HEK293 (cell line): ENCODE data around the gene FYB1.

ENCODE experiments used
- GFI1B ChIP-seq: fragments of 450-650 bp; formaldehyde crosslinking; IDR thresholded peaks from 2 replicates; pipeline ENCODE4 v1.5.1; 2016; ENCODE audit warnings: missing biosample characterization, missing genetic modification characterization
- GLIS1 ChIP-seq: fragments of 450-650 bp; formaldehyde crosslinking; IDR thresholded peaks from 2 replicates; pipeline ENCODE4 v1.5.1; 2016; ENCODE audit warnings: missing biosample characterization, missing genetic modification characterization
- KLF16 ChIP-seq: fragments of 450-650 bp; formaldehyde crosslinking; IDR thresholded peaks from 2 replicates; pipeline ENCODE4 v1.5.1; 2017; ENCODE audit warnings: missing biosample characterization, missing genetic modification characterization
- KLF8 ChIP-seq: fragments of 450-650 bp; formaldehyde crosslinking; IDR thresholded peaks from 2 replicates; pipeline ENCODE4 v1.5.1; 2016; ENCODE audit warnings: missing biosample characterization, missing genetic modification characterization
- KLF9 ChIP-seq: fragments of 450-650 bp; formaldehyde crosslinking; IDR thresholded peaks from 2 replicates; pipeline ENCODE4 v1.5.1; 2016; ENCODE audit warnings: missing biosample characterization, missing genetic modification characterization, low read depth
- MZF1 ChIP-seq: fragments of 450-650 bp; formaldehyde crosslinking; IDR thresholded peaks from 2 replicates; pipeline ENCODE4 v1.5.1; 2017; ENCODE audit warnings: missing biosample characterization, missing genetic modification characterization, borderline replicate concordance
- YY2 ChIP-seq: fragments of 450-650 bp; formaldehyde crosslinking; IDR thresholded peaks from 2 replicates; pipeline ENCODE4 v1.5.1; 2016; ENCODE audit warnings: missing biosample characterization, missing genetic modification characterization
- ZBTB48 ChIP-seq: fragments of 450-650 bp; formaldehyde crosslinking; IDR thresholded peaks from 2 replicates; pipeline ENCODE4 v1.5.1; 2016; ENCODE audit warnings: missing biosample characterization, missing genetic modification characterization
- ZNF121 ChIP-seq: fragments of 450-650 bp; formaldehyde crosslinking; IDR thresholded peaks from 2 replicates; pipeline ENCODE4 v1.5.1; 2016; ENCODE audit warnings: missing biosample characterization, missing genetic modification characterization
- ZNF174 ChIP-seq: fragments of 450-650 bp; formaldehyde crosslinking; IDR thresholded peaks from 2 replicates; pipeline ENCODE4 v1.5.0; 2017; ENCODE audit warnings: missing biosample characterization, mild to moderate bottlenecking, missing genetic modification characterization
- ZNF214 ChIP-seq: fragments of 450-650 bp; formaldehyde crosslinking; IDR thresholded peaks from 2 replicates; pipeline ENCODE4 v1.5.1; 2017; ENCODE audit warnings: missing biosample characterization, mild to moderate bottlenecking, missing genetic modification characterization, borderline replicate concordance
- ZNF223 ChIP-seq: fragments of 450-650 bp; formaldehyde crosslinking; IDR thresholded peaks from 2 replicates; pipeline ENCODE4 v1.5.1; 2016; ENCODE audit warnings: missing biosample characterization, missing genetic modification characterization
- ZNF335 ChIP-seq: fragments of 450-650 bp; formaldehyde crosslinking; conservative IDR thresholded peaks from 2 replicates; pipeline ENCODE4 v1.5.1; 2016; ENCODE audit warnings: missing biosample characterization, missing genetic modification characterization
- ZNF423 ChIP-seq: fragments of 450-650 bp; formaldehyde crosslinking; IDR thresholded peaks from 2 replicates; pipeline ENCODE4 v1.5.1; 2016; ENCODE audit warnings: missing biosample characterization, missing genetic modification characterization
- ZNF473 ChIP-seq: fragments of 450-650 bp; formaldehyde crosslinking; IDR thresholded peaks from 2 replicates; pipeline ENCODE4 v1.5.1; 2017; ENCODE audit warnings: missing biosample characterization, missing genetic modification characterization
- ZNF596 ChIP-seq: fragments of 450-650 bp; IDR thresholded peaks from 2 replicates; pipeline ENCODE4 v1.5.0; 2018; ENCODE audit warnings: missing biosample characterization, mild to moderate bottlenecking, missing genetic modification characterization, moderate library complexity
- ZNF610 ChIP-seq: fragments of 450-650 bp; formaldehyde crosslinking; IDR thresholded peaks from 2 replicates; pipeline ENCODE4 v1.5.1; 2016; ENCODE audit warnings: missing biosample characterization, missing genetic modification characterization, borderline replicate concordance
- ZNF677 ChIP-seq: fragments of 450-650 bp; IDR thresholded peaks from 2 replicates; pipeline ENCODE4 v1.5.0; 2018; ENCODE audit warnings: missing biosample characterization, mild to moderate bottlenecking, missing genetic modification characterization, moderate library complexity
- ZNF701 ChIP-seq: fragments of 450-650 bp; formaldehyde crosslinking; IDR thresholded peaks from 2 replicates; pipeline ENCODE4 v1.5.1; 2016; ENCODE audit warnings: missing biosample characterization, missing genetic modification characterization
- TF ChIP-seq, protein P1 (sequence below): fragments of 450-650 bp; formaldehyde crosslinking; IDR thresholded peaks from 2 replicates; pipeline ENCODE4 v1.5.1; 2016; ENCODE audit warnings: missing biosample characterization, missing genetic modification characterization
- TF ChIP-seq, protein P2 (sequence below): fragments of 450-650 bp; formaldehyde crosslinking; IDR thresholded peaks from 2 replicates; pipeline ENCODE4 v1.5.1; 2016; ENCODE audit warnings: missing biosample characterization, missing genetic modification characterization
- TF ChIP-seq, protein P3 (sequence below): fragments of 450-650 bp; formaldehyde crosslinking; IDR thresholded peaks from 2 replicates; pipeline ENCODE4 v1.5.1; 2016; ENCODE audit warnings: missing biosample characterization, missing genetic modification characterization
- TF ChIP-seq, protein P4 (sequence below): fragments of 450-650 bp; formaldehyde crosslinking; IDR thresholded peaks from 2 replicates; pipeline ENCODE4 v1.5.1; 2016; ENCODE audit warnings: missing biosample characterization, missing genetic modification characterization
- TF ChIP-seq, protein P5 (sequence below): fragments of 450-650 bp; formaldehyde crosslinking; IDR thresholded peaks from 2 replicates; pipeline ENCODE4 v1.5.1; 2016; ENCODE audit warnings: missing biosample characterization, missing genetic modification characterization
- TF ChIP-seq, protein P6 (sequence below): fragments of 450-650 bp; formaldehyde crosslinking; IDR thresholded peaks from 2 replicates; pipeline ENCODE4 v1.5.1; 2017; ENCODE audit warnings: missing biosample characterization, mild to moderate bottlenecking, missing genetic modification characterization, moderate library complexity

The FYB1 gene

DNA sequence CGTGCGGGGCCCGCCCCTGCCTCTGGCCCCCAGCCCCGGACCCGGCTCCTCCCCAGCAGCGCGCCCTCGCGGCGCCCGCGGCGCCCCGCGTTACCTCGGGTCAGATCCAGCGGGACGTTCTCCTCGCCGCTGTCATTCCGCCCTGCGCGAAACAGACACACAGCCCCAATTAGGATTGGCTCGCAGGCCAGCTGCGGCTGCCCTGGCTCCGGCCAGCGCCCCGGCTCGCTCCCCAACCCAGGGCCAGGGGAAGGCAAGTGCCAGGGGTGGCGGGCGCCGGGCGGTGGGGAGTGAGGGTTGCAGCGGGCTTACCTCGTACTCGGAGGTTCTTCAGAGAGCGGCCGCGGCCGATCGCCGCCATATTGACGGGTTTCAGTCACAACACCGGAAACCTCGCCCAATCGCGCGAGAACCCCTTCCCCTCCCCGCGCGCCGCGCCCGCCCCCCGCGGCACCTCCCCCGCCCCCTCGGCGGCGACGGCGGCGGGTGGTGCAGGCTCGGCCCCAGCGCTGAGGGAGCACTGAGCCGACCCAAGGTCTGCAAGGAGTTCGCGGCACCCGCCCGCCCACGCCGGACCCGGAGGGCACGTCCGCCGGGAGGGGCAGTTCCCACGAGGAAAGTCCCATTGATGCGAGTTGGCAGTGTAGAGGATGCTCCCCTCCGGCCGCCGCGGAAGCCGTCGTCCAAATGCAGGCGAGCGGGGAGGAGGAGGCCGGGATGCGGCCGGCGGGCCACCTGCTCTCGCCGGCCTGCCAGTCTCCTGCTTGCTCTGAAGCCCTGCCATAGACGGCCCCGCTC is 145.1 kb downstream of the FYB1 start, which contains the start of gene RICTOR (continued):
- TF ChIP-seq, protein P1, sequence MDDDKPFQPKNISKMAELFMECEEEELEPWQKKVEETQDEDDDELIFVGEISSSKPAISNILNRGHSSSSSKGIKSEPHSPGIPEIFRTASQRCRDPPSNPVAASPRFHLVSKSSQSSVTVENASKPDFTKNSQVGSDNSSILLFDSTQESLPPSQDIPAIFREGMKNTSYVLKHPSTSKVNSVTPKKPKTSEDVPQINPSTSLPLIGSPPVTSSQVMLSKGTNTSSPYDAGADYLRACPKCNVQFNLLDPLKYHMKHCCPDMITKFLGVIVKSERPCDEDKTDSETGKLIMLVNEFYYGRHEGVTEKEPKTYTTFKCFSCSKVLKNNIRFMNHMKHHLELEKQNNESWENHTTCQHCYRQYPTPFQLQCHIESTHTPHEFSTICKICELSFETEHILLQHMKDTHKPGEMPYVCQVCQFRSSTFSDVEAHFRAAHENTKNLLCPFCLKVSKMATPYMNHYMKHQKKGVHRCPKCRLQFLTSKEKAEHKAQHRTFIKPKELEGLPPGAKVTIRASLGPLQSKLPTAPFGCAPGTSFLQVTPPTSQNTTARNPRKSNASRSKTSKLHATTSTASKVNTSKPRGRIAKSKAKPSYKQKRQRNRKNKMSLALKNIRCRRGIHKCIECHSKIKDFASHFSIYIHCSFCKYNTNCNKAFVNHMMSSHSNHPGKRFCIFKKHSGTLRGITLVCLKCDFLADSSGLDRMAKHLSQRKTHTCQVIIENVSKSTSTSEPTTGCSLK (tag by site-specific recombination), result no peak
- TF ChIP-seq ZNF223, result peak; percentile 99
- TF ChIP-seq ZNF610 (tag by site-specific recombination), result 0 out of 2 replicates have a peak, but pooled peaks have one; percentile 51
- TF ChIP-seq YY2, result peak; percentile 58
- TF ChIP-seq, protein P2, sequence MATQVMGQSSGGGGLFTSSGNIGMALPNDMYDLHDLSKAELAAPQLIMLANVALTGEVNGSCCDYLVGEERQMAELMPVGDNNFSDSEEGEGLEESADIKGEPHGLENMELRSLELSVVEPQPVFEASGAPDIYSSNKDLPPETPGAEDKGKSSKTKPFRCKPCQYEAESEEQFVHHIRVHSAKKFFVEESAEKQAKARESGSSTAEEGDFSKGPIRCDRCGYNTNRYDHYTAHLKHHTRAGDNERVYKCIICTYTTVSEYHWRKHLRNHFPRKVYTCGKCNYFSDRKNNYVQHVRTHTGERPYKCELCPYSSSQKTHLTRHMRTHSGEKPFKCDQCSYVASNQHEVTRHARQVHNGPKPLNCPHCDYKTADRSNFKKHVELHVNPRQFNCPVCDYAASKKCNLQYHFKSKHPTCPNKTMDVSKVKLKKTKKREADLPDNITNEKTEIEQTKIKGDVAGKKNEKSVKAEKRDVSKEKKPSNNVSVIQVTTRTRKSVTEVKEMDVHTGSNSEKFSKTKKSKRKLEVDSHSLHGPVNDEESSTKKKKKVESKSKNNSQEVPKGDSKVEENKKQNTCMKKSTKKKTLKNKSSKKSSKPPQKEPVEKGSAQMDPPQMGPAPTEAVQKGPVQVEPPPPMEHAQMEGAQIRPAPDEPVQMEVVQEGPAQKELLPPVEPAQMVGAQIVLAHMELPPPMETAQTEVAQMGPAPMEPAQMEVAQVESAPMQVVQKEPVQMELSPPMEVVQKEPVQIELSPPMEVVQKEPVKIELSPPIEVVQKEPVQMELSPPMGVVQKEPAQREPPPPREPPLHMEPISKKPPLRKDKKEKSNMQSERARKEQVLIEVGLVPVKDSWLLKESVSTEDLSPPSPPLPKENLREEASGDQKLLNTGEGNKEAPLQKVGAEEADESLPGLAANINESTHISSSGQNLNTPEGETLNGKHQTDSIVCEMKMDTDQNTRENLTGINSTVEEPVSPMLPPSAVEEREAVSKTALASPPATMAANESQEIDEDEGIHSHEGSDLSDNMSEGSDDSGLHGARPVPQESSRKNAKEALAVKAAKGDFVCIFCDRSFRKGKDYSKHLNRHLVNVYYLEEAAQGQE, result 0 out of 2 replicates have a peak, but pooled peaks have one; percentile 27
- TF ChIP-seq, protein P3, sequence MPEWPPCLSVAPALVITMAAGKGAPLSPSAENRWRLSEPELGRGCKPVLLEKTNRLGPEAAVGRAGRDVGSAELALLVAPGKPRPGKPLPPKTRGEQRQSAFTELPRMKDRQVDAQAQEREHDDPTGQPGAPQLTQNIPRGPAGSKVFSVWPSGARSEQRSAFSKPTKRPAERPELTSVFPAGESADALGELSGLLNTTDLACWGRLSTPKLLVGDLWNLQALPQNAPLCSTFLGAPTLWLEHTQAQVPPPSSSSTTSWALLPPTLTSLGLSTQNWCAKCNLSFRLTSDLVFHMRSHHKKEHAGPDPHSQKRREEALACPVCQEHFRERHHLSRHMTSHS (tag by site-specific recombination), result no peak
- 0 out of 2 replicates have a peak, but pooled peaks have one; percentile 62 for TF ChIP-seq ZNF121
- TF ChIP-seq ZNF596 (tag by site-specific recombination), result no peak
- TF ChIP-seq, protein P4, sequence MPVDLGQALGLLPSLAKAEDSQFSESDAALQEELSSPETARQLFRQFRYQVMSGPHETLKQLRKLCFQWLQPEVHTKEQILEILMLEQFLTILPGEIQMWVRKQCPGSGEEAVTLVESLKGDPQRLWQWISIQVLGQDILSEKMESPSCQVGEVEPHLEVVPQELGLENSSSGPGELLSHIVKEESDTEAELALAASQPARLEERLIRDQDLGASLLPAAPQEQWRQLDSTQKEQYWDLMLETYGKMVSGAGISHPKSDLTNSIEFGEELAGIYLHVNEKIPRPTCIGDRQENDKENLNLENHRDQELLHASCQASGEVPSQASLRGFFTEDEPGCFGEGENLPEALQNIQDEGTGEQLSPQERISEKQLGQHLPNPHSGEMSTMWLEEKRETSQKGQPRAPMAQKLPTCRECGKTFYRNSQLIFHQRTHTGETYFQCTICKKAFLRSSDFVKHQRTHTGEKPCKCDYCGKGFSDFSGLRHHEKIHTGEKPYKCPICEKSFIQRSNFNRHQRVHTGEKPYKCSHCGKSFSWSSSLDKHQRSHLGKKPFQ (tag by site-specific recombination), result no peak
- 0 out of 2 replicates have a peak, but pooled peaks have one; percentile 7 for TF ChIP-seq ZNF423 (tag by site-specific recombination)
- peak; percentile 47; the same call in 1 of the 2 replicates for TF ChIP-seq GLIS1 (tag by site-specific recombination)
- TF ChIP-seq, protein P5, sequence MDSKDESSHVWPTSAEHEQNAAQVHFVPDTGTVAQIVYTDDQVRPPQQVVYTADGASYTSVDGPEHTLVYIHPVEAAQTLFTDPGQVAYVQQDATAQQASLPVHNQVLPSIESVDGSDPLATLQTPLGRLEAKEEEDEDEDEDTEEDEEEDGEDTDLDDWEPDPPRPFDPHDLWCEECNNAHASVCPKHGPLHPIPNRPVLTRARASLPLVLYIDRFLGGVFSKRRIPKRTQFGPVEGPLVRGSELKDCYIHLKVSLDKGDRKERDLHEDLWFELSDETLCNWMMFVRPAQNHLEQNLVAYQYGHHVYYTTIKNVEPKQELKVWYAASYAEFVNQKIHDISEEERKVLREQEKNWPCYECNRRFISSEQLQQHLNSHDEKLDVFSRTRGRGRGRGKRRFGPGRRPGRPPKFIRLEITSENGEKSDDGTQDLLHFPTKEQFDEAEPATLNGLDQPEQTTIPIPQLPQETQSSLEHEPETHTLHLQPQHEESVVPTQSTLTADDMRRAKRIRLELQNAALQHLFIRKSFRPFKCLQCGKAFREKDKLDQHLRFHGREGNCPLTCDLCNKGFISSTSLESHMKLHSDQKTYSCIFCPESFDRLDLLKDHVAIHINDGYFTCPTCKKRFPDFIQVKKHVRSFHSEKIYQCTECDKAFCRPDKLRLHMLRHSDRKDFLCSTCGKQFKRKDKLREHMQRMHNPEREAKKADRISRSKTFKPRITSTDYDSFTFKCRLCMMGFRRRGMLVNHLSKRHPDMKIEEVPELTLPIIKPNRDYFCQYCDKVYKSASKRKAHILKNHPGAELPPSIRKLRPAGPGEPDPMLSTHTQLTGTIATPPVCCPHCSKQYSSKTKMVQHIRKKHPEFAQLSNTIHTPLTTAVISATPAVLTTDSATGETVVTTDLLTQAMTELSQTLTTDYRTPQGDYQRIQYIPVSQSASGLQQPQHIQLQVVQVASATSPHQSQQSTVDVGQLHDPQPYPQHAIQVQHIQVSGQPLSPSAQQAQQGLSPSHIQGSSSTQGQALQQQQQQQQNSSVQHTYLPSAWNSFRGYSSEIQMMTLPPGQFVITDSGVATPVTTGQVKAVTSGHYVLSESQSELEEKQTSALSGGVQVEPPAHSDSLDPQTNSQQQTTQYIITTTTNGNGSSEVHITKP (tag by site-specific recombination), result peak; percentile 96
- peak; percentile 84 for TF ChIP-seq ZNF335
- no peak for TF ChIP-seq ZNF701 (tag by site-specific recombination)
- TF ChIP-seq MZF1 (tag by site-specific recombination), result peak; percentile 46; the same call in 1 of the 2 replicates
- TF ChIP-seq KLF9 (tag by site-specific recombination), result peak; percentile 61
- 0 out of 2 replicates have a peak, but pooled peaks have one; percentile 23 for TF ChIP-seq ZBTB48
- no peak for TF ChIP-seq ZNF677 (tag by site-specific recombination)
- TF ChIP-seq, protein P6, sequence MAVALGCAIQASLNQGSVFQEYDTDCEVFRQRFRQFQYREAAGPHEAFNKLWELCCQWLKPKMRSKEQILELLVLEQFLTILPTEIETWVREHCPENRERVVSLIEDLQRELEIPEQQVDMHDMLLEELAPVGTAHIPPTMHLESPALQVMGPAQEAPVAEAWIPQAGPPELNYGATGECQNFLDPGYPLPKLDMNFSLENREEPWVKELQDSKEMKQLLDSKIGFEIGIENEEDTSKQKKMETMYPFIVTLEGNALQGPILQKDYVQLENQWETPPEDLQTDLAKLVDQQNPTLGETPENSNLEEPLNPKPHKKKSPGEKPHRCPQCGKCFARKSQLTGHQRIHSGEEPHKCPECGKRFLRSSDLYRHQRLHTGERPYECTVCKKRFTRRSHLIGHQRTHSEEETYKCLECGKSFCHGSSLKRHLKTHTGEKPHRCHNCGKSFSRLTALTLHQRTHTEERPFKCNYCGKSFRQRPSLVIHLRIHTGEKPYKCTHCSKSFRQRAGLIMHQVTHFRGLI (tag by site-specific recombination), result peak; percentile 35; the same call in 1 of the 2 replicates
- TF ChIP-seq KLF16 (tag by site-specific recombination), result 0 out of 2 replicates have a peak, but pooled peaks have one; percentile 34
- no peak for TF ChIP-seq ZNF214
- peak; percentile 87; the same call in 1 of the 2 replicates for TF ChIP-seq KLF8 (tag by site-specific recombination)
- no peak for TF ChIP-seq ZNF174 (tag by site-specific recombination)
- no peak for TF ChIP-seq GFI1B (tag by site-specific recombination)
- TF ChIP-seq ZNF473 (tag by site-specific recombination), result no peak
